ENCODE data around the gene RBMS1.

The RBMS1 gene

DNA sequence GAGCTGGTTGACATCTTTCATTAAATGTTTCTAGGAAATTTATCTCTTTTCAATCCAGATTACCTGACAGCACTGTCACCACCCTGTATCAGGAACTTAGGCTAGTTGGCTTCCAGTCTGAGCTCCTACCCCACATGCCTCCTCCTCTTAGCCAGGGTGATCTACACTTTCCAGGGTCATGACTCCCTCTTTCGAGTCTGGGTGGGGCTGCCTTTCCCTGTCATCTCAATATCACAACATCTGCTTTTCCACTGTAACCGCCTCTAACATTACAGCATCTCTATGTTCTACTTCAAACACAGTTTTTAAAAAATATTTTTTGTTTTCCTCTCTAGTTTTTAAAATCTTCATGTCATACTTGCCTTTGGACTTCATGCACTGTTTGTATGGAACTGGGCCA lies 129.2 kb downstream of the RBMS1 start:
- no peak overlapping the region for H3K9ac ChIP-seq (ENCODE audit: low read length)
- H3K9me2 ChIP-seq (replicated peaks; ENCODE audit: insufficient read depth, low read length), result no peaks in the 10 kb centered on the region
- H3K4me3 ChIP-seq (ENCODE audit: low read length), result no peak overlapping the region
- H3K79me2 ChIP-seq (ENCODE audit: low read length), result peaks cover 28% of the 10 kb centered on the region
- DNase-seq, result no peak
- peaks cover 19% of the 10 kb centered on the region for H3F3A ChIP-seq (ENCODE audit: insufficient read depth, low read length)
- H4K20me1 ChIP-seq (ENCODE audit: insufficient read depth, low read length), result no peaks in the 10 kb centered on the region
- no peak overlapping the region for H3K4me2 ChIP-seq (ENCODE audit: low read depth, low read length)
- H3K27me3 ChIP-seq (replicated peaks; ENCODE audit: insufficient read depth, low read length), result no peaks in the 10 kb centered on the region
- H3K27ac ChIP-seq (ENCODE audit: low read length), result no peak overlapping the region
- H2AFZ ChIP-seq (ENCODE audit: low read length), result no peak overlapping the region
- H3K4me1 ChIP-seq (ENCODE audit: low read length), result peaks cover 36% of the 10 kb centered on the region
- H3K36me3 ChIP-seq (replicated peaks; ENCODE audit: insufficient read depth, low read length), result no peaks in the 10 kb centered on the region
- H3K9me3 ChIP-seq (replicated peaks; ENCODE audit: insufficient read depth, low read length), result no peaks in the 10 kb centered on the region
- TF ChIP-seq, protein P1, sequence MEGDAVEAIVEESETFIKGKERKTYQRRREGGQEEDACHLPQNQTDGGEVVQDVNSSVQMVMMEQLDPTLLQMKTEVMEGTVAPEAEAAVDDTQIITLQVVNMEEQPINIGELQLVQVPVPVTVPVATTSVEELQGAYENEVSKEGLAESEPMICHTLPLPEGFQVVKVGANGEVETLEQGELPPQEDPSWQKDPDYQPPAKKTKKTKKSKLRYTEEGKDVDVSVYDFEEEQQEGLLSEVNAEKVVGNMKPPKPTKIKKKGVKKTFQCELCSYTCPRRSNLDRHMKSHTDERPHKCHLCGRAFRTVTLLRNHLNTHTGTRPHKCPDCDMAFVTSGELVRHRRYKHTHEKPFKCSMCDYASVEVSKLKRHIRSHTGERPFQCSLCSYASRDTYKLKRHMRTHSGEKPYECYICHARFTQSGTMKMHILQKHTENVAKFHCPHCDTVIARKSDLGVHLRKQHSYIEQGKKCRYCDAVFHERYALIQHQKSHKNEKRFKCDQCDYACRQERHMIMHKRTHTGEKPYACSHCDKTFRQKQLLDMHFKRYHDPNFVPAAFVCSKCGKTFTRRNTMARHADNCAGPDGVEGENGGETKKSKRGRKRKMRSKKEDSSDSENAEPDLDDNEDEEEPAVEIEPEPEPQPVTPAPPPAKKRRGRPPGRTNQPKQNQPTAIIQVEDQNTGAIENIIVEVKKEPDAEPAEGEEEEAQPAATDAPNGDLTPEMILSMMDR (IDR thresholded peaks at IDR 0.05; ENCODE audit: low read length), result no peak
- TF ChIP-seq EZH2 (optimal IDR thresholded peaks at IDR 0.05; ENCODE audit: low read depth, low read length), result no peak
- no peak for TF ChIP-seq EZH2phosphoT487 (IDR thresholded peaks at IDR 0.05; ENCODE audit: low read length)

DNA sequence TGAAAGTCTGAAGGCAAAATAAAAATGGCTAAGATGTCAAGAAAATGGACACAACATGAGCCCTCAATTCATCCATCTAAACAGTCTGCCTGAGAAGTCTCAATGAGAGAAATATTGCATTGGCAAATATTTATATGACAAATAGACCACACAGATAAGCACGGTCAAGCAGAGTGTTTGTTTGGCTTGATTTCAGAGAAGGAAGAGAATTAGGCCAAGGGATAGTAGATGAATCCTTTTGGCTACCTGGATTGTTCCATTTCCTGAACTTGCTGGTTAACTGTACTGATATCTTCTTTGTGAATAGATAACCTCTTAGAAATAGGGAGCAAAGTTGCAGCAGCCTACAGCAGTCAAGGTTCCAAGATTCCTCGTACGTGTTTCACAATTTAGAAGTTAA lies 129.6 kb downstream of the RBMS1 start:
- DNase-seq, result no peak
- Histone ChIP-seq H2AFZ (ENCODE audit: low read length) (no peak overlapping the region), H3K4me3 (ENCODE audit: low read length) (no peak overlapping the region), H3K79me2 (ENCODE audit: low read length) (peaks cover 27% of the 10 kb centered on the region), H3K9me3 (replicated peaks; ENCODE audit: insufficient read depth, low read length) (no peaks in the 10 kb centered on the region), H4K20me1 (ENCODE audit: insufficient read depth, low read length) (no peaks in the 10 kb centered on the region), H3K27ac (ENCODE audit: low read length) (no peak overlapping the region), H3K27me3 (replicated peaks; ENCODE audit: insufficient read depth, low read length) (no peaks in the 10 kb centered on the region), H3K9ac (ENCODE audit: low read length) (no peak overlapping the region), H3K9me2 (replicated peaks; ENCODE audit: insufficient read depth, low read length) (no peaks in the 10 kb centered on the region), H3K4me2 (ENCODE audit: low read depth, low read length) (no peak overlapping the region), H3K36me3 (replicated peaks; ENCODE audit: insufficient read depth, low read length) (no peaks in the 10 kb centered on the region), H3K4me1 (ENCODE audit: low read length) (peaks cover 32% of the 10 kb centered on the region), H3F3A (ENCODE audit: insufficient read depth, low read length) (peaks cover 19% of the 10 kb centered on the region)
- TF ChIP-seq, protein P1 (IDR thresholded peaks at IDR 0.05; ENCODE audit: low read length), result no peak
- TF ChIP-seq EZH2phosphoT487 (IDR thresholded peaks at IDR 0.05; ENCODE audit: low read length) (no peak), EZH2 (optimal IDR thresholded peaks at IDR 0.05; ENCODE audit: low read depth, low read length) (no peak)

- H3F3A ChIP-seq (ENCODE audit: insufficient read depth, low read length), result peaks cover 15% of the 10 kb centered on the region
- no peaks in the 10 kb centered on the region for H3K9me2 ChIP-seq (replicated peaks; ENCODE audit: insufficient read depth, low read length)
- TF ChIP-seq, protein P1 (IDR thresholded peaks at IDR 0.05; ENCODE audit: low read length), result no peak
- no peak for TF ChIP-seq EZH2 (optimal IDR thresholded peaks at IDR 0.05; ENCODE audit: low read depth, low read length)
- no peak for TF ChIP-seq EZH2phosphoT487 (IDR thresholded peaks at IDR 0.05; ENCODE audit: low read length)
- no peak overlapping the region for H2AFZ ChIP-seq (ENCODE audit: low read length)
- H3K9me3 ChIP-seq (replicated peaks; ENCODE audit: insufficient read depth, low read length), result no peaks in the 10 kb centered on the region
- H3K27ac ChIP-seq (ENCODE audit: low read length), result no peak overlapping the region
- H3K79me2 ChIP-seq (ENCODE audit: low read length), result peaks cover 25% of the 10 kb centered on the region
- no peak overlapping the region for H3K9ac ChIP-seq (ENCODE audit: low read length)
- no peak overlapping the region for H3K4me3 ChIP-seq (ENCODE audit: low read length)
- H3K4me1 ChIP-seq (ENCODE audit: low read length), result peaks cover 30% of the 10 kb centered on the region
- DNase-seq, result no peak
- no peaks in the 10 kb centered on the region for H3K27me3 ChIP-seq (replicated peaks; ENCODE audit: insufficient read depth, low read length)
- no peaks in the 10 kb centered on the region for H4K20me1 ChIP-seq (ENCODE audit: insufficient read depth, low read length)
- no peaks in the 10 kb centered on the region for H3K36me3 ChIP-seq (replicated peaks; ENCODE audit: insufficient read depth, low read length)
- H3K4me2 ChIP-seq (ENCODE audit: low read depth, low read length), result no peak overlapping the region
These were observed 130.6 kb downstream of the RBMS1 start for GRCh38 chr2:160363055-160363454.

All from MM.1S (cell line).